ENCODE measurements around the gene ACAP3. TPM values are rescaled to one million over a fixed set of nuclear protein-coding genes. Genes with fewer than 3 reads are reported as not detected.

The ACAP3 gene
- total and polyA plus RNA-seq, 5 donors from 2014 or later = 2.7 to 75.5 (median 4.3) TPM

GRCh38 chr1:1245817-1246576, 61.7 kb downstream of the ACAP3 start:
- peaks cover 0 to 12% (median 4%) of the 10 kb centered on the region in 4 donors for H3K4me1 Mint-ChIP-seq
- H3K27me3 ChIP-seq (ENCODE audit: control insufficient read depth, insufficient read depth, low read length) = no peaks in the 10 kb centered on the region

GRCh38 chr1:1245178-1245816, 62.4 kb downstream of the ACAP3 start:
- H3K9me3 ChIP-seq (ENCODE audit: control insufficient read depth in 2 of 2, low read length in 2 of 2) = no peaks in the 10 kb centered on the region
- no peak overlapping the region for H3K4me3 ChIP-seq (ENCODE audit: low read depth, low read length)
- Mint-ChIP-seq H3K4me1 (peaks cover 0 to 7% (median 0%) of the 10 kb centered on the region in 4 donors), H3K4me3 (no peak overlapping the region), H3K27me3 (peaks cover 4% of the 10 kb centered on the region), H3K36me3 (no peaks in the 10 kb centered on the region), H3K9me3 (no peaks in the 10 kb centered on the region), H3K27ac (no peak overlapping the region)
- no peak for DNase-seq
- no peak for ATAC-seq (ENCODE audit: low read depth in 2 of 2)
- peaks cover 7% of the 10 kb centered on the region for H3K4me1 ChIP-seq (ENCODE audit: control insufficient read depth, insufficient read depth, low read length, poor library complexity, severe bottlenecking)
- no peaks in the 10 kb centered on the region for H3K36me3 ChIP-seq (ENCODE audit: control insufficient read depth, insufficient read depth, low read length)
- no peak overlapping the region for H3K27ac ChIP-seq (ENCODE audit: insufficient read depth, low read length, poor library complexity, severe bottlenecking)
- no peaks in the 10 kb centered on the region for H3K27me3 ChIP-seq (ENCODE audit: control insufficient read depth, insufficient read depth, low read length)

More at GRCh38 chr1:1245817-1246576, 61.7 kb downstream of the ACAP3 start:
- DNase-seq (no peak), ATAC-seq (ENCODE audit: low read depth in 2 of 2) (no peak)
- Mint-ChIP-seq H3K27ac (no peak overlapping the region), H3K27me3 (peaks cover 4% of the 10 kb centered on the region), H3K36me3 (no peaks in the 10 kb centered on the region), H3K4me3 (no peak overlapping the region), H3K9me3 (no peaks in the 10 kb centered on the region)
- no peaks in the 10 kb centered on the region for H3K36me3 ChIP-seq (ENCODE audit: control insufficient read depth, insufficient read depth, low read length)
- H3K9me3 ChIP-seq (ENCODE audit: control insufficient read depth in 2 of 2, low read length in 2 of 2) = no peaks in the 10 kb centered on the region
- peaks cover 14% of the 10 kb centered on the region for H3K4me1 ChIP-seq (ENCODE audit: control insufficient read depth, insufficient read depth, low read length, poor library complexity, severe bottlenecking)
- no peak overlapping the region for H3K4me3 ChIP-seq (ENCODE audit: low read depth, low read length)
- no peak overlapping the region for H3K27ac ChIP-seq (ENCODE audit: insufficient read depth, low read length, poor library complexity, severe bottlenecking)

GRCh38 chr1:1244192-1244811, 63.4 kb downstream of the ACAP3 start:
- Histone ChIP-seq H3K4me1 (ENCODE audit: control insufficient read depth, insufficient read depth, low read length, poor library complexity, severe bottlenecking) (peaks cover 4% of the 10 kb centered on the region), H3K27ac (ENCODE audit: insufficient read depth, low read length, poor library complexity, severe bottlenecking) (no peak overlapping the region), H3K9me3 (ENCODE audit: control insufficient read depth in 2 of 2, low read length in 2 of 2) (no peaks in the 10 kb centered on the region), H3K27me3 (ENCODE audit: control insufficient read depth, insufficient read depth, low read length) (no peaks in the 10 kb centered on the region), H3K4me3 (ENCODE audit: low read depth, low read length) (no peak overlapping the region), H3K36me3 (ENCODE audit: control insufficient read depth, insufficient read depth, low read length) (no peaks in the 10 kb centered on the region)
- ATAC-seq (ENCODE audit: low read depth in 2 of 2) (no peak), DNase-seq (no peak)
- H3K27ac Mint-ChIP-seq = no peak overlapping the region
- H3K36me3 Mint-ChIP-seq = no peaks in the 10 kb centered on the region
- H3K9me3 Mint-ChIP-seq = no peaks in the 10 kb centered on the region
- H3K27me3 Mint-ChIP-seq = peaks cover 4% of the 10 kb centered on the region
- H3K4me1 Mint-ChIP-seq = no peaks in the 10 kb centered on the region
- H3K4me3 Mint-ChIP-seq = no peak overlapping the region

- Histone ChIP-seq H3K4me1 (ENCODE audit: control insufficient read depth, insufficient read depth, low read length, poor library complexity, severe bottlenecking) (peaks cover 4% of the 10 kb centered on the region), H3K27ac (ENCODE audit: insufficient read depth, low read length, poor library complexity, severe bottlenecking) (no peak overlapping the region), H3K4me3 (ENCODE audit: low read depth, low read length) (no peak overlapping the region), H3K36me3 (ENCODE audit: control insufficient read depth, insufficient read depth, low read length) (no peaks in the 10 kb centered on the region), H3K27me3 (ENCODE audit: control insufficient read depth, insufficient read depth, low read length) (no peaks in the 10 kb centered on the region), H3K9me3 (ENCODE audit: control insufficient read depth in 2 of 2, low read length in 2 of 2) (no peaks in the 10 kb centered on the region)
- no peak for DNase-seq
- H3K9me3 Mint-ChIP-seq = no peaks in the 10 kb centered on the region
- ATAC-seq (ENCODE audit: low read depth in 2 of 2) = no peak
- no peak overlapping the region for H3K27ac Mint-ChIP-seq
- no peak overlapping the region for H3K4me3 Mint-ChIP-seq
- no peaks in the 10 kb centered on the region for H3K36me3 Mint-ChIP-seq
- H3K4me1 Mint-ChIP-seq = no peaks in the 10 kb centered on the region
- peaks cover 4% of the 10 kb centered on the region for H3K27me3 Mint-ChIP-seq
Observed at GRCh38 chr1:1243807-1244191, 63.9 kb downstream of the ACAP3 start.

GRCh38 chr1:1243266-1243660, 64.5 kb downstream of the ACAP3 start:
- DNase-seq (no peak), ATAC-seq (ENCODE audit: low read depth in 2 of 2) (no peak)
- Histone ChIP-seq H3K27ac (ENCODE audit: insufficient read depth, low read length, poor library complexity, severe bottlenecking) (no peak overlapping the region), H3K36me3 (ENCODE audit: control insufficient read depth, insufficient read depth, low read length) (no peaks in the 10 kb centered on the region), H3K27me3 (ENCODE audit: control insufficient read depth, insufficient read depth, low read length) (no peaks in the 10 kb centered on the region), H3K4me3 (ENCODE audit: low read depth, low read length) (no peak overlapping the region), H3K4me1 (ENCODE audit: control insufficient read depth, insufficient read depth, low read length, poor library complexity, severe bottlenecking) (peaks cover 4% of the 10 kb centered on the region), H3K9me3 (ENCODE audit: control insufficient read depth in 2 of 2, low read length in 2 of 2) (no peaks in the 10 kb centered on the region)
- H3K27me3 Mint-ChIP-seq = peaks cover 4% of the 10 kb centered on the region
- no peaks in the 10 kb centered on the region for H3K9me3 Mint-ChIP-seq
- no peaks in the 10 kb centered on the region for H3K4me1 Mint-ChIP-seq
- H3K4me3 Mint-ChIP-seq = no peak overlapping the region
- H3K27ac Mint-ChIP-seq = no peak overlapping the region
- H3K36me3 Mint-ChIP-seq = no peaks in the 10 kb centered on the region

- no peak for ATAC-seq (ENCODE audit: low read depth in 2 of 2)
- no peaks in the 10 kb centered on the region for H3K36me3 Mint-ChIP-seq
- H3K27ac ChIP-seq (ENCODE audit: insufficient read depth, low read length, poor library complexity, severe bottlenecking) = no peak overlapping the region
Observed at GRCh38 chr1:1242461-1243265, 65.1 kb downstream of the ACAP3 start.

More at GRCh38 chr1:1242461-1243265, 65.1 kb downstream of the ACAP3 start:
- Histone ChIP-seq H3K9me3 (ENCODE audit: control insufficient read depth in 2 of 2, low read length in 2 of 2) (no peaks in the 10 kb centered on the region), H3K4me3 (ENCODE audit: low read depth, low read length) (no peak overlapping the region), H3K36me3 (ENCODE audit: control insufficient read depth, insufficient read depth, low read length) (no peaks in the 10 kb centered on the region), H3K27me3 (ENCODE audit: control insufficient read depth, insufficient read depth, low read length) (no peaks in the 10 kb centered on the region), H3K4me1 (ENCODE audit: control insufficient read depth, insufficient read depth, low read length, poor library complexity, severe bottlenecking) (peaks cover 4% of the 10 kb centered on the region)
- no peak for DNase-seq
- Mint-ChIP-seq H3K9me3 (no peaks in the 10 kb centered on the region), H3K27ac (no peak overlapping the region), H3K4me1 (no peaks in the 10 kb centered on the region), H3K4me3 (no peak overlapping the region), H3K27me3 (no peaks in the 10 kb centered on the region)
